DND-41 (cell line): ENCODE data around the gene RNF217.

ENCODE experiments used
- ATAC-seq: fragments of 200-7000 bp; cut with Tn5 transposase; 3 replicates; pipeline ENCODE4 v1.9.1; 2021; ENCODE audit warnings: low read depth; ENCODE audit not compliant: insufficient read depth
- DNase-seq: peaks from one replicate; pipeline ENCODE4 v3.0.0-alpha.2; 2020
- H2AFZ ChIP-seq: 2 replicates; pipeline ENCODE4 v1.6.0; 2012; ENCODE audit warnings: low read depth, low read length
- H3K27ac ChIP-seq: 2 replicates; pipeline ENCODE4 v1.5.1; 2012; ENCODE audit warnings: low read length, inconsistent platforms
- H3K27me3 ChIP-seq: fragments of 200-600 bp; sonication (generic); 2 replicates; pipeline ENCODE4 v1.6.0; 2012; ENCODE audit warnings: low read length, mild to moderate bottlenecking, inconsistent platforms; ENCODE audit not compliant: insufficient read depth, poor library complexity
- H3K36me3 ChIP-seq: 2 replicates; pipeline ENCODE4 v1.5.1; 2012; ENCODE audit warnings: low read length, inconsistent platforms; ENCODE audit not compliant: insufficient read depth
- H3K4me1 ChIP-seq: 2 replicates; pipeline ENCODE4 v1.5.1; 2012; ENCODE audit warnings: mild to moderate bottlenecking, low read length; ENCODE audit not compliant: insufficient read depth
- H3K4me2 ChIP-seq: 2 replicates; pipeline ENCODE4 v1.6.0; 2012; ENCODE audit warnings: mild to moderate bottlenecking, moderate library complexity, low read length, inconsistent platforms; ENCODE audit not compliant: insufficient read depth
- H3K4me3 ChIP-seq, 2 experiments: fragments of 200-600 bp in 1 of 2; shearing (Covaris generic) in 1 of 2; 2 replicates each; pipeline ENCODE4 v1.5.1; 2012 to 2016; ENCODE audit warnings: inconsistent platforms in 2 of 2, low read length in 2 of 2, mild to moderate bottlenecking in 2 of 2, low read depth in 1 of 2, moderate library complexity in 1 of 2
- H3K79me2 ChIP-seq: 2 replicates; pipeline ENCODE4 v1.6.0; 2012; ENCODE audit warnings: low read length, inconsistent platforms; ENCODE audit not compliant: insufficient read depth
- H3K9ac ChIP-seq: 2 replicates; pipeline ENCODE4 v1.6.0; 2012; ENCODE audit warnings: low read depth, mild to moderate bottlenecking, inconsistent platforms, low read length, moderate library complexity
- H3K9me3 ChIP-seq: 2 replicates; pipeline ENCODE4 v1.5.1; 2012; ENCODE audit warnings: low read length, moderate library complexity, mild to moderate bottlenecking, inconsistent platforms; ENCODE audit not compliant: insufficient read depth, severe bottlenecking
- H4K20me1 ChIP-seq: 2 replicates; pipeline ENCODE4 v1.6.0; 2012; ENCODE audit warnings: low read length; ENCODE audit not compliant: insufficient read depth
- CTCF ChIP-seq: IDR thresholded peaks from 2 replicates; pipeline ENCODE4 v1.5.1; 2012; ENCODE audit warnings: borderline replicate concordance, low read length, moderate library complexity, mild to moderate bottlenecking; ENCODE audit not compliant: poor library complexity, severe bottlenecking; ENCODE audit errors: extremely low read depth
- EZH2 ChIP-seq: IDR thresholded peaks from 3 replicates; pipeline ENCODE4 v1.6.1; 2012; ENCODE audit warnings: borderline replicate concordance, low read depth, mild to moderate bottlenecking, moderate library complexity, low read length, inconsistent platforms; ENCODE audit not compliant: severe bottlenecking

RNF217 gene

GRCh38 chr6:125107896-125108295 lies 145.7 kb downstream of the RNF217 start:
- no peak overlapping the region for H3K9ac ChIP-seq
- H3K9me3 ChIP-seq = peaks cover 9% of the 10 kb centered on the region
- no peak overlapping the region for H3K4me3 ChIP-seq
- TF ChIP-seq EZH2 (no peak), CTCF (no peak)
- no peaks in the 10 kb centered on the region for H3K79me2 ChIP-seq
- H4K20me1 ChIP-seq = no peaks in the 10 kb centered on the region
- no peak overlapping the region for H3K4me2 ChIP-seq
- ATAC-seq (no peak), DNase-seq (no peak)
- no peaks in the 10 kb centered on the region for H3K36me3 ChIP-seq
- H3K27me3 ChIP-seq = no peaks in the 10 kb centered on the region
- H3K27ac ChIP-seq = no peak overlapping the region
- no peaks in the 10 kb centered on the region for H3K4me1 ChIP-seq
- no peak overlapping the region for H2AFZ ChIP-seq

- H3K9me3 ChIP-seq = peaks cover 9% of the 10 kb centered on the region
Measured at GRCh38 chr6:125110056-125110455, 147.8 kb downstream of the RNF217 start.

DNA sequence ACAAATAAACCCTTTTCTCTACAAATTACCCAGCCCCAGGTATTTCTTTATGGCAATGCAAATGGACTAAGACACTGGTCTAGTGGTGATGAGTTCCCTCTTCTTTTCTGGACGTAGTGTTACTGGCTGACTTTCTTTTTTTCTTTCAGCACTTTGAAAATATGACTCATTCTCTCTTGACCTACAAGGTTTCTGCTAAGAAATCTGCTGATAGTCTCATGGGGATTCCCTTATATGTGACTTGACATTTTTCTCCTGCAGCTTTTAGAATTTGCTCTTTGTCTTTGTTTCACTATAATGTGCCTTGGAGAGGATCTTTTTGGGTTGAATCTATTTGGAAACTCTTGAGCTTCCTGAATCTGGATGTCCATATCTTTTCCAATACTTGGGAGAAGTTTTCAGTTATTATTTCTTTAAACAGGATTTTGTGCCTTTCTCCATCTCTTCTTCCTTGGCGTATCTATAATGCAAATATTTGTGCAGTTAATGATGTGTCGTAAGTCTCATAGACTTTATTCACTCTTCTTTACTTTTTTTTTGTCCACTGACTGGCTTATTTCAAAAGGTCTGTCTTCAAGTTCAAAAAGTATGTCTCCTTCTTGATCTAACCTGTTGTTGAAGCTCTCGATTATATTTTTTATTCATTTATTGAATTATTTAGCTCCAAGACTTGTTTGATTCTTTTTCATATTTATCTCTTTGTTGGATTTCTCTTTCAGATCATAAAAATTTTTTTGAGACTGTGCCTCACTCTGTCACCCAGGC lies 149.2 kb downstream of the RNF217 start:
- no peak overlapping the region for H3K4me2 ChIP-seq
- no peaks in the 10 kb centered on the region for H3K79me2 ChIP-seq
- H3K9ac ChIP-seq = no peak overlapping the region
- H2AFZ ChIP-seq = no peak overlapping the region
- H3K27ac ChIP-seq = no peak overlapping the region
- no peak overlapping the region for H3K4me3 ChIP-seq
- no peak for TF ChIP-seq EZH2
- no peak for TF ChIP-seq CTCF
- DNase-seq (no peak), ATAC-seq (no peak)
- peaks cover 9% of the 10 kb centered on the region for H3K9me3 ChIP-seq
- H3K4me1 ChIP-seq = no peaks in the 10 kb centered on the region
- H4K20me1 ChIP-seq = no peaks in the 10 kb centered on the region
- no peaks in the 10 kb centered on the region for H3K36me3 ChIP-seq
- H3K27me3 ChIP-seq = no peaks in the 10 kb centered on the region

More at GRCh38 chr6:125110056-125110455, 147.8 kb downstream of the RNF217 start:
- Histone ChIP-seq H3K4me2 (no peak overlapping the region), H3K36me3 (no peaks in the 10 kb centered on the region), H3K79me2 (no peaks in the 10 kb centered on the region), H3K9ac (no peak overlapping the region), H4K20me1 (no peaks in the 10 kb centered on the region), H2AFZ (no peak overlapping the region), H3K4me1 (no peaks in the 10 kb centered on the region), H3K27me3 (no peaks in the 10 kb centered on the region), H3K27ac (no peak overlapping the region), H3K4me3 (no peak overlapping the region)
- TF ChIP-seq EZH2 (no peak), CTCF (no peak)
- ATAC-seq (no peak), DNase-seq (no peak)
